ENCODE measurements around the gene CCDC175.
A peak's percentile ranks its signal among the peaks of the same experiment; 100 is the strongest.

Gene CCDC175

DNA sequence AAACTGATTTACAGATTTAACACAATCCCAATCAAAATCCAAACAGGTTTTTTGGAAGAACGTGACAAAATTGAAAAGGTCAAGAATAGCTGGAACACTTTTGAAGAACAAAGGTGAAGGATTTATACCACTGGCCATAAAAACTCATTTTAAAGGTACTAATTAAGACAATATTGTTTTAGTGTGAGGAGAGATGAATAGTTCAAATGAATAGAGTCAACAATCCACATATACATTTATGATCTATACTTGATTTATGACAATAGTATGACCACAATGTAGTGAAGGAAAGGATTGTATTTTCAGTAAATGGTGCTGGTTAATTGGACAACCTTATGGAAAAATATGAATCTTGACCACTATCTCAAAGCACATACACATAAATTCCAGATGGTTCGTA, 29.3 kb downstream of the CCDC175 start:
- DNase-seq = no peak
- intact Hi-C loops (cut with DNase I) = no loop called here

DNA sequence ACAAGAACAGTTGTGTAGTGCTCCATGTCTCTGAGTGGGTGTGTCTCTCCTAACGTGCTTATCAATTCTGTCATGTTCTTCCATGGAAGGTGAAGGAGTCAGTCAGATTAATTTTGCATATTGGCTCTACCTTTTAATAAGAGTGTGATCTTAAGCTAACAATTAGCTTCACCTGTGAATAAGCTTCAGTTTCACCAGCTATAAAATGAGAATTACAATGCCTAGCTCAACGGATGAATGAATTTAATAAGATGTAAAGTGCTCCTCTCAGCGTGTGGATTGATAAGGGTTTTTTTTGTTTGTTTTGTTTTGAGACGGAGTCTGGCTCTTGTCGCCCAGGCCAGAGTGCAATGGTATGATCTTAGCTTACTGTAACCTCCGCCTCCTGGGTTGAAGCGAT, 32.7 kb downstream of the CCDC175 start:
- intact Hi-C loops (cut with DNase I) = no loop called here
- no peak for DNase-seq

DNA sequence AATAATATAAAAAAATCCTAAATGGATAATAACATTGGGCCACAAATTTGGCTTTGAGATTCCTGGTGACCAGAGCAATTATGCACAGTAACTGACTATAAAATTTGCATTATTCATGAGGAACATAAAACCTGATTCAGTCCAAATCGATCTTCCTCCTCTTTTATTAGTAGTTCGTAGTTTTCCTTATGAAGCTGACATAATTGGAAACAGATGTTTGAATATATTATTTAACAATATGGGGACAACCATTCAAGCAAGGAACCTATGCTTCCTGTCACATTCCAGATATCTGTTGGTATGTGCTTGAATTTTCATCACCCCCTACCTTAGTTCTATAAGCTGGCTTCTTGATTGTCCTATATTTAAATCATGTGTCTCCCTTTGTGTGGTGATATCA, 34.9 kb downstream of the CCDC175 start:
- DNase-seq = no peak
- intact Hi-C loops (cut with DNase I) = no loop called here

DNA sequence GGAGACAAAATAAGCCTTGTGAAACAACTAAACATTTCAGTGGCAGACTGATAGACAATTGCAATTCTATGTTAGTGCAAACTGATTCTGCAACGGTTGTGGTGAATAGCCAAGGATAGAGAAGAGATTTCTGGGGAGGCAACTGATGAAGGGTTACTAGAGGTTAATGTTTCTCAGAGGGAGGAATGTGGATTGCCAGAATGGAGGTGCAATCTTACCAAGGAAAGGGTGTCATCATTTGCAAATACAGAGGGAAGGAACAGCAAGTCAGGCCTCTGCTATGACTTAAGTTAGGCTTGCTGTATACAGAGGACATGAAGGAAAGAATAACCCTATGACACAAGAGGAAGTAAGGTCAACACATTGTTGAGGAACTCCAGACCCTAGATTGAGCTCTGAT, 35.8 kb downstream of the CCDC175 start:
- intact Hi-C loops (cut with DNase I) = no loop called here
- no peak for DNase-seq

DNA sequence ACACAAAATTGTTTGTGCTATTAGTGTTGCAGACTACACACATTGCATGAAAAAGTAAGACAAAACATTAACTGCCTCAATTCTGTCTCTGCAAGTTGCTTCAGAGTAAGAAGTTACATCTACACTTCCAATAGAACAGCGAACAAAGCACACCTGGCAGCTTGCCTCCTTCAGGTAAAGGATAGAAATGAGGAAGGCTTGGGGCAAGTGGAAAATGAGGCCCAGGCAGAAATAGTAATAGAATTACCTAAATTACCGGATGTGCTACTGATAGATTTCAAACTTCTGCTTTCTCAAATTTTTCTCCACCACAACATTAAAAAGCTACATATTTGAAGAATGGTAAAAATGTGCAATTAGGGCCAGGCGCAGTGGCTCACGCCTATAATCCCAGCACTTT, 37.7 kb downstream of the CCDC175 start:
- no peak for DNase-seq
- intact Hi-C loops (cut with DNase I) = no loop called here

DNA sequence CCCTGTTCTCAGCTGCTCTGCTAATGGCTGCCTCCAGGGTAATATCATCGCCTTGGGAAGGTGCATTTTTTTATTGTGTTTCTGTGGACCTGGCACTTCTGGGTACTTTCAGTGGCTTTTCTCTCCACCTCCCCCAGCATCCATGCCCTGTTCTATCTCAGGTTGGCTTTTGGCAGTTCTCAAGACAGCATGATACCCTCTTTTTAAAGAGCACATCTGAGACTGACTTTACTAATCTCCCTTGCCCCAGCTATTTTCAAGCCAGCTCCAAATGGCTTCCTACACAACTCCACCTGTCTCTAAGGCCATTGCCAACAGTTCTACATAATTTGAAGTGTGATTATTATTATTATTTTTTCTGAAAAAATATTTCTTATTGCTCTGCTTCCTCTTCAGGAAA, 39.1 kb downstream of the CCDC175 start:
- no peak for DNase-seq
- intact Hi-C loops (cut with DNase I) = no loop called here

DNA sequence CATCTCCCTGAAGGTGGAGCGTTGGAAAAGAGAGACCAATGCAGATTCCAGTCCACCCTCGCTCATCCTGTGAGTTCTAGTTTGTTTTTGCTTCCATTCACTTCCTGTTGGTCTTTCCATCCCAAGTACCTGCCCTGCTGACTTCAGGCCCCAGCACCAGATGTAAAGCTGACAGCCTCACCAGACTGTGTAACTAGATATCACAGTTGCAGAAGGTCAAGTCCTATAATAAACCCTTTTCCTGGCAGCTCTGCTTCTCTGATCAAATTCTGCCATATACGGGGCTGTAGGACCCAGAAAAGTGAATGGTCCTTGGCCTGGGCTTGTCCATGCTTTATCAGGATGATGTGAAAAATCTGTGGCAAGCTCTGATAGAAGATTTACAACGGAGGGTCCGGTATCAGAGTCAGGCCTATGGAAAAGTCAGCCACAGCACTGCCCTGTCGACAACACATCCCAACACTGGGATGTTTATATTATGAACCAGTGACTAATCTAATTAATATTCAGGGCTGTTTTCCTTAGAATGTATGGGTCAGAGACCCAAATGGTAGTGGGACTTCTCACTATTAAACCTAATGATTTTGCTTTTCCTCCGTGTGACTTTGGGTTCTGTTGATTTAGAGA, 42.1 kb downstream of the CCDC175 start:
- DNase-seq = no peak
- intact Hi-C loops (cut with DNase I) = no loop called here

DNA sequence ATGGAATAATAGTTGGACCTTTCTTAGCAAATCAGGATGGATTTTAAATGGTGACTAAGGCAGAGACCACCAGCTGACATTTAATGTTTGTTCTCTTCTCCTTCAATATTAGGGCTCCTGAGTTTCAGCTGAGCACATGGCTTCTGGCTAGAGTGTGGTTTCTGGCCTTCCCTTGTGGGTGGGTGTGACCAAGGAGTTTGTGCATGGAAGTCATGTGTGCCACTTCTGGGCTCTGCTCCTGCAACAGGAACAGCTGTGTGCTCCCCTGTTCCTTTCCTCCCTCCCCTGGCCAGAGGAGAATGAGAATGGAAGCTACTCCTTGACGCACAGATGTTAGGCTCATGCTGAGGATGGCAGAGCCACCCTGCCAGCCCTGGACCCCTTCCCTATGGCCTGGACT, 44.2 kb downstream of the CCDC175 start:
- no peak for DNase-seq
- intact Hi-C loops (cut with DNase I) = no loop called here

DNA sequence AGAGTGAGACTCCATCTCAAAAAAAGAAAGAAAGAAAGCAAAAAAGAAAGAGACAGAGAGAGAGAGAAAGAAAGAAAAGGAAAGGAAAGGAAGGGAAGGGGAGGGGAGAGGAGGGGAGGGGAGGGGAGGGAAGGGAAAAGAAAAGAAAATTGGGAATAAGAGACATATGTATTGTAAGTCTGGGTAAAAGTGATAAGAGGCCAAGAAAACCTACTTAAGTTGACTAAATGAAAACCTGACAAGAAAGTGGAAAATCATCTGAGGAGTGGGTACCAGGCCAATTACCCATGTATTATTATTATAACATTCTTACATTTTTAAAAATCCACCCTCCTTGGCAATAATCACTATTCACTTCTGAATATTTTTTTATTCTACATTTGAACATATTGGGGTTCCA, 46.3 kb downstream of the CCDC175 start:
- DNase-seq = no peak

DNA sequence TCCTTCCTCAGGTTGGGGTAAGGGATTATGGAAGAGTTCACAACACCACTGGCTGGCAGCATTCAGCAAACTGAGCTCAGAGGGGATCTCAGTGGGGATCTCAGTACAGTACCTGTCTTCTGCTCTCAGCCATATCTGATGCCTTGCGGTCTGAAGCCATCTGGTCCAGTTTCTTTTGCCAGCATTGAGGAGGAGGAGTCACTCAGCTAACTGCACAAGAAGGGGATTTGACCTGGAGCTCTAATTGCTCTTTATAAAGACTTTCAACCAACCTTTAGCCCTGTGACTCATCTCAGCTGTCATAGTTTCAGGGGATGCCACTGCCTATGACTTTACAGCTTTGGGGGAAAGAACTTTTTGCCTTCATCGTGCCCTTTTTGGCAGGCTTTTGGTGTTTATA, 47.4 kb downstream of the CCDC175 start:
- DNase-seq = no peak
- intact Hi-C loops (cut with DNase I) = no loop called here

More for the DNA sequence above, 46.3 kb downstream of the CCDC175 start:
- intact Hi-C loops (cut with DNase I) = no loop called here

DNA sequence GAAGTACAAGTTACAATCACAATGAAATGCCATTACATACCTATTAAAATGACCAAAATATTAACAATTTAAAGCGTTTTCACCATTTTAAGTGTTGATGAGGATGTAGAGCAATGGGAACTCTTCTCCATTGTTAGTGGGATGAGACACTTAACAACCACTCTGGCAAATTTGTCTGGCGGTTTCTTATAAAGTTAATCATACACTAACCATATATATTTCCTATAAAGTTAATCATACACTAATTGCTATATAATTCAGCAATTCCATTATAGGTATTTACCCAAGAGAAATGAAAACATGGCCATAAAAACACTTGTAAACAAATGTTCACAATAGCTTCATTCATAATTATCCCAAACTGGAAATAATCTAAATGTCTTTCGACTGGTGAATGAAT, 56.4 kb downstream of the CCDC175 start:
- intact Hi-C loops (cut with DNase I) = no loop called here
- no peak for DNase-seq

DNA sequence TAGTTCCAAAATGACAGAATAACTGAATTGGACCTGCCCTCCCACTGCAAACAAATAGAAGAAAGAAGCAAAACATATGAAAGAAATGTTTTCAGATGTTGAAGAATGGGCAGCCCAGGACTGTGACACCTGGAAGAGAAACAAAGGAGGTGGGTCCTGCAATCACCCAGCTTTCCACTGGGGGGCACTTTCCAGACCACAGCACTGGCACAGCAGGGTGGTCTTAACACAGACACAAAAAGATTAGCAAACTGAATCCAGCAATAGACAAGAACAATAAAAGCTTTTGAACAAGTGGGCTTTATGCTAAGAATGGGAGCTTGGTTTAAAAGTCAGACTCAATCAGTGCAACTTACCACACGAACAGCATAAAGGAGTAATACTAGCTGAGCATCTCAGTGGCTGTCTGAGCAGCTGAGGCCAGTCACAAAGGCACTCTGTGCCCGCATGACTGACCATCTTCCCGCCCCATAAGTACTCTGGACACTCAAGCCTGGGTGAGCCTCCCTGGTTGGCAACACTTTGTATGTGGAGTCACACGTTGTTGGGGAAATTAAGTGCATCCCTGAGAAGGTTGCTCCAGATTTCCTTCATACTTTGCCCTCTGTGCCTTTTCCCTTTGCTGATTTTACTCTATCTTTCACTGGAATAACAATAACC, 64.6 kb downstream of the CCDC175 start:
- intact Hi-C loops (cut with DNase I) = no loop called here
- DNase-seq = peak in 15 of 42 donors; percentile 4 to 56 (median 21)

DNA sequence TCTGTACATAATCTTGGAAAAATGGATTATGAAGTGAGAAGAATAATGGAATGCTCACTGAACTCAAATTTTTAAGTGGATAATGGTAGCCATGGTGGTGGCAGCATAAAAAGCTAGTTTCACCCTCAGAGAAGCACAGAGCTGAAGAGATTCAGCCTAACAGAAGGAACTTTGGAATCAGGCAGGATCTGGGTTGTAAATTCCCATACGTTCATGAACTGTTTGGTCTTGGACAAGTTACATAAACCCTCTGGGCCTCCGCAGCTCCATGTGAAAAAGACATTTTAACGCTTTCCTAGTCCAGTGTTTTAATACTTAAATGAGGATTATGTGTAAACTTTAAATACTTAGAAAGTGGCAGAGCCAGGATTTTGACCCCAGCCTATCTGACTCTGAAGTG, 65.6 kb downstream of the CCDC175 start:
- no peak for DNase-seq
- intact Hi-C loops (cut with DNase I) = no loop called here

DNA sequence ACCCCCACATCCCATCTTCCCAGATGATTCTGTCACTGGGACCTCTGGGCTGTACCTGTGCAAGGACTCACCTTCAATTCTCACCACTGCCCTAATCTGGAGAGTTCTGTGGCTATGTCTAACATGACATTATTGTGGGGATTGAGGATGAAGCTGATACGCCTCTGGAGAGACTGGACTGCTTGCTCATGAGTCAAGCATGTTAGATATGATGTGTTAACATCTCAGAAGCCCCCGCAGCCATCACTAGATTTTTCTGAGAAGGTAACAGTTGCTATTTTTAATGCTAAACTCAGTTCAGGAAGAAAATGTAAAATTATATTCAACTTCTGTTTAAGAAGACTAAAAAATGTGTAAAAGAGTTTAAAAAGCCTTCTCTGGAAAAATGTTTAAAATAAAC, 66.6 kb downstream of the CCDC175 start:
- intact Hi-C loops (cut with DNase I) = no loop called here
- DNase-seq = peak in 18 of 42 donors; percentile 11 to 66 (median 30)

DNA sequence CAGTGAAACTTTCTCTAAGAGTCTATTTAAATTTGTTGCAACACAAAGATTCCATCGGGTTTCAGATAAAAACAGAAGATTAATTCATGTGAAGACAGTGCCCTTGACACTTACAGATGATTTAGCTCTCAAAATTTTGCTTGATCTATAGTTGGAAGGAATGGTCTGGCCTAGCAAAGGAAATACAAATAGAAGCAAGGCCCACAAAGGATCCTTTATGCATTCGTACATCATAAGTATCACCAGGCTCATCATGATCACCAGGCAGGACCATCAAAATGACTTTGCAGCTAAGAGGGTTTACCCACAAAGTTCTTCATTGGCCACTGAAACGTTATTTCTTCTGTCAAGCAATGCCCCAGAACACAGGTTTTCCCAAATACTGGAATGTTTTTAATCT, 67.5 kb downstream of the CCDC175 start:
- no peak for DNase-seq
- intact Hi-C loops (cut with DNase I) = no loop called here

DNA sequence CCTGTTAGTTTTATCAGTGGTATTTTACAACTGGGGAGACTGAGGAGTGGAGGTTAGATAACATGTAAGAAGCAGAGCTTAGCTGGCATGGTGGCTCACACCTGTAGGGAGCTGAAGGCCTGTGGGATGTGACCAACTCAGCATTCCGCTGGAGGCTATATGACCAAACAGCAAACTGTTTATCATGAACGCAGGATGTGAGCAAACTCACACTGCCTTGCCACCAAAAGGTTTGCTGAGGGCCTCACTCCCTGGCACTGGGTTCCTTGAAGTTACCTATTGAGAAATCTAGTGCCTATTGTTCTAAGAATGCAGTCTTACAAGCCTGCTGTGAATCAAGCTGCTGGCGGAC, 68.9 kb downstream of the CCDC175 start:
- intact Hi-C loops (cut with DNase I) = no loop called here
- DNase-seq = no peak

DNA sequence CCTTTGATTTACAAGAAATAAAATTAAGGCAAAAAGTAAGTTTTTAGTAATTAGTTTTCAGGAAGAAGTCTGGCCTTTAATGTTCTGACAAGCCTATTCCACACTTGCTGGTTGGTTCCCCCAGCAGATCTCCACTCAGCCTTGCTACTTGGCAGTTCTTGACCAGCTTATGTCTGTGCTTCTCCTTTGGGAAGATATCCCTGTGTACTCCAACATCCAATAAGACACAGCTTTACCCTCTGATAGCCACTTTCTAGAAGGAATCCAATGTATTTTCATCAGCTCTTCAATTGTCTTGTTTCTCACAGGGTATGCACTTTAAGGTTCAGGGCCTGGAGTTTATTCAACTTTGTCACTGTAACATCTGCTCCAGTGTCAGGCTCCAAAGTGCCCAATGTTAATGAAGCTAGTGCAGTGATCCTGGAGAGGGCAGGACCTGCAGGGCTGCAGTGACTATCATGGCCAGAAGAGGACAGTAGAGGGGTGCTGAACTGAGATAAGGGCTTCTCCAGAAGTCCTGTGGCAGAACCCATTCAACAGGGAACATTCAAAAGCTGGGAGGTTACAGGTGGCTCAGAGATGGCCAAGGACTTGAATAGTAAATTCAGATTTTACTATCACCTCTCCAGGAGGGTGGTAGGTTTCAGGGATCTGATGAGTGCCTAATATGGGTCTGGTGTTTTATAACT, 69.4 kb downstream of the CCDC175 start:
- peak in 40 of 42 donors; percentile 9 to 81 (median 52) for DNase-seq
- intact Hi-C loops (cut with DNase I) = no loop called here

DNA sequence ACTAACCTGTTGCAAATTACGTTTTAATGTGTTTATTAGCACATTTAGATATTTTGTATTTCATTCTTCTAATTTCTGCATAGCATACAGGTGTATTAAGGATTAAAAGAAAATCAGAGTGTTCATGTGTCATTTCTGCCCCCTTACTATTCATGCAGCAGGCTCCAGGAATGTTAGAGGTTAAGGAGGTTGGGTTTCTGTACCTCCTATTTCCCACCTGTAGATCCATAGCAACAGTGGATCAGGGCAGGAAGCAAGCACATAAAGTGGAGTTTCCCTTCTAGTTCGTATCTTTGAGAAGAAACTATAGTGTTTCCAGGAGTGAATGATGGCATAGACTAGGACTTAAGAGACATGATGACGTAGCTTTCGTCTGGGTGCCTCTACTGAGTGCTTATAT, 73.4 kb downstream of the CCDC175 start:
- DNase-seq = no peak
- intact Hi-C loops (cut with DNase I) = no loop called here

DNA sequence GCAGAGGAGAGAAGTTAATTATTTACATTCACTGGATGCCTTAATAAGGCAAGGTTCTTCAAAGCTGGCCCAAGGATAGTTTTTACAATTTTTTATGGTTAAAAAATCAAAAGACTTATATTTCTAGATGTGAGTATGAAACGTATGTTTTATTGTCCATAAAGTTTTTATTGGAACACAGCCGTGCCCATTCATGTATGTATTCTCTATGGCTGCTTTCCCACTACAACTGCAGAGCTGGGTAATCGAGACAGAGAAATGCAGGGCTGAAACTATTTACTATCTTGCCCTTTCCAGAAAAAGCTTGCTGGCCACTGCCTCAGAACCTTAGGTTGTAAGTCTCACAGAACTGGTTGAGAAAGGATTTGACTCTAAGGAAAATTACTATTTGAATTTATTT, 75.9 kb downstream of the CCDC175 start:
- intact Hi-C loops (cut with DNase I) = no loop called here
- DNase-seq = no peak

DNA sequence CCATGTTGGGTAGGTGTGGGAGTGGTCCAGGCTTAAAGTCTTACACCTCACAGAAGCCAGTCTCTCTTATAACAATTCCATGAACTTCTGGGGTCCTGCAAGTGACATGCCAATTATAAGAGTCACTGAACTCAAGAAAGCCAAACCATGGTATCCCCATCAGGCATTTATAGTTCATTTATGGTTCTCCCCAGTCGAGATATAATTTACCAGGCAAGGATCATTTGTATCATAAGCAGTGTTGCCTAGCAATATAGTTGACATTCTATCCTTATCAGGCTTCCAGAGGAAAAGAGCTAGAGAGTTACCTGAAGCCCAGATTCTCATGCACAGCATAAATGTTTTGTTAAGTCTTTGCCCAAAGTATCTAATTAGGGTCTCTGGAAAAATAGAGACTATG, 84.2 kb downstream of the CCDC175 start:
- DNase-seq = no peak
- intact Hi-C loops (cut with DNase I) = no loop called here

DNA sequence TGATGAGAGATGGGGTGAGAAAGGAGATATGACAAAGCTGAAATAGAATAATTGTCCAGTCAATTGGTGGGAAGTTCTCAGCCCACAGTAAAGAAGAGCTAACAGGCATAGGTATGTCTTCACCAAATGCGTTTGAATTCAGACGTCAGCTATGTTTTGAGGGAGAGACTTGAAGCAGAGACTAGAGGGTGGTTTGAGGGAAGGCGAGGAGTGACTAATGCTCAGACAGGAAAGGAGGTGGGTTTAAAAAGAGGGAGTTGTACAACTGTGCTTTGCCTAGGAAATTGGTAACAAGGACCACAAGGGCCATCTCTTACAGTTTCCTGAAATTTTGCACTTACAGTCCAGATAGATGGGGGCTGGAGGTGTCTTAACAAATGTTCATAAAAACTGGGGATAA, 85.9 kb downstream of the CCDC175 start:
- intact Hi-C loops (cut with DNase I) = no loop called here
- DNase-seq = peak in 4 of 42 donors; percentile 32 to 56 (median 44)

Data from head of caudate nucleus (tissue), 42 donors.